Neural crest cell (in vitro differentiated cells): ENCODE measurements around the gene GPC6. TPM values are rescaled to one million over a fixed set of nuclear protein-coding genes. Genes with fewer than 3 reads are reported as not detected.

ENCODE experiments used
- DNase-seq: peaks from one replicate; pipeline ENCODE4 v3.0.0; 2021; ENCODE audit warnings: low read depth, mixed read lengths, low spot score
- H3K27ac Mint-ChIP-seq: one replicate; pipeline ENCODE4 v1.8.0; 2021; ENCODE audit warnings: mild to moderate bottlenecking, mixed read lengths; ENCODE audit not compliant: unreplicated experiment
- H3K27me3 Mint-ChIP-seq: 2 replicates; pipeline ENCODE4 v1.8.0; 2021; ENCODE audit warnings: low read depth, mild to moderate bottlenecking, mixed read lengths
- H3K36me3 Mint-ChIP-seq: 2 replicates; pipeline ENCODE4 v1.8.0; 2021; ENCODE audit warnings: low read depth, mild to moderate bottlenecking, mixed read lengths
- H3K4me1 Mint-ChIP-seq: 2 replicates; pipeline ENCODE4 v1.8.0; 2021; ENCODE audit warnings: mixed read lengths
- H3K4me3 Mint-ChIP-seq: one replicate; pipeline ENCODE4 v1.8.0; 2021; ENCODE audit warnings: mild to moderate bottlenecking, mixed read lengths
- H3K9me3 Mint-ChIP-seq: 2 replicates; pipeline ENCODE4 v1.8.0; 2021; ENCODE audit warnings: mixed read lengths
- CTCF ChIP-seq: fragments of 200-600 bp; sonication (generic); conservative IDR thresholded peaks from 2 replicates; pipeline ENCODE4 v1.5.0; 2021; ENCODE audit warnings: antibody characterized with exemption, mild to moderate bottlenecking
- total RNA-seq: library from RNA; stranded (reverse); gene quantifications from 2 replicates; pipeline ENCODE4 v1.2.1, GENCODE V29; 2021

The GPC6 gene
- total RNA-seq, 1 donor from 2014 or later: 13.4 TPM

GRCh38 chr13:94112227-94112626, 885.6 kb downstream of the GPC6 start:
- no peaks in the 10 kb centered on the region for H3K27me3 Mint-ChIP-seq
- peaks cover 13% of the 10 kb centered on the region for H3K4me1 Mint-ChIP-seq
- no peak for DNase-seq
- no peaks in the 10 kb centered on the region for H3K9me3 Mint-ChIP-seq
- H3K27ac Mint-ChIP-seq: no peak overlapping the region
- H3K4me3 Mint-ChIP-seq: no peak overlapping the region
- no peak for TF ChIP-seq CTCF
- H3K36me3 Mint-ChIP-seq: no peaks in the 10 kb centered on the region

- Mint-ChIP-seq H3K4me3 (no peak overlapping the region), H3K36me3 (no peaks in the 10 kb centered on the region), H3K9me3 (no peaks in the 10 kb centered on the region), H3K4me1 (peaks cover 13% of the 10 kb centered on the region), H3K27me3 (no peaks in the 10 kb centered on the region), H3K27ac (no peak overlapping the region)
- TF ChIP-seq CTCF: no peak
- DNase-seq: no peak
Measured at GRCh38 chr13:94112731-94113130, 886.1 kb downstream of the GPC6 start.

DNA sequence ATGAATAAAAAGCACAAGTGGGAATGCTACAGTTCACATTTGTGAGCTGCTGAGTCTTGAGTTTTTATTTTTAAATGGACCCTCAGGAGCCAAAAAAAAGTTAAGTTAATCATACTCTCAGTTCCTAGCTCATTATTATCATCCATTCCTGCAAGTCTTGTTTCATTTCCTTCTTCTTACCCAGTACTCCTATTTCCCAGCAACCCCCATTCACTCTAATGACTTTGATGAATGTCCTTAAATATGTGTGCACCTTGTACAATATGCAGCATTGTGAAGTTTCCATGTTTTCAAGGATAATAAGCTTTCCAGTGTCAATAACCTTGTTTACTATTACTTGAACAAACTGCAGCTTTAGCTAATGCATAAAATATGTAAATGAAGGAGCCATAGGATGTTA, 886.6 kb downstream of the GPC6 start:
- no peak for TF ChIP-seq CTCF
- no peak overlapping the region for H3K27ac Mint-ChIP-seq
- no peak overlapping the region for H3K4me3 Mint-ChIP-seq
- DNase-seq: no peak
- no peaks in the 10 kb centered on the region for H3K27me3 Mint-ChIP-seq
- no peaks in the 10 kb centered on the region for H3K9me3 Mint-ChIP-seq
- H3K4me1 Mint-ChIP-seq: peaks cover 13% of the 10 kb centered on the region
- no peaks in the 10 kb centered on the region for H3K36me3 Mint-ChIP-seq

DNA sequence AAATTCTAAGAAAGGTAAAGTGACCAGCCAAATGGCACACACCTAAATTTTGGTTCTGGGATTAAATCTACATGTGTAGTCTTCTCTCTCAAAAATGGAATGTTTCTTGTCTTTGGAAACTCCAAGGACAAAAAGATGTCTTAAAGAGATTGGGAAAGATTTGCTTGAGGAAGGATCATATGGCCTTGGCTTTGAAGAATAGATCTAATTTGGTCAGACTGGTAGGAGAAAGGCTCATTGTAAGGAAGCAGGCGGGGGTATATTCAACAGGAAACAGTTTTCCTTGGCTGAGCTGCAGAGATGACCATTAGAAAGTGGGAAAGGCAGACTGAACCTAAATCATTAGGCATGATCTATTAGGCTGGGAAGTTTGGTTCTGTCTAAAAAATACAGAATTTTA, 887.6 kb downstream of the GPC6 start:
- Mint-ChIP-seq H3K4me1 (peaks cover 13% of the 10 kb centered on the region), H3K27me3 (no peaks in the 10 kb centered on the region), H3K9me3 (no peaks in the 10 kb centered on the region), H3K27ac (no peak overlapping the region), H3K4me3 (no peak overlapping the region), H3K36me3 (no peaks in the 10 kb centered on the region)
- TF ChIP-seq CTCF: no peak
- no peak for DNase-seq

DNA sequence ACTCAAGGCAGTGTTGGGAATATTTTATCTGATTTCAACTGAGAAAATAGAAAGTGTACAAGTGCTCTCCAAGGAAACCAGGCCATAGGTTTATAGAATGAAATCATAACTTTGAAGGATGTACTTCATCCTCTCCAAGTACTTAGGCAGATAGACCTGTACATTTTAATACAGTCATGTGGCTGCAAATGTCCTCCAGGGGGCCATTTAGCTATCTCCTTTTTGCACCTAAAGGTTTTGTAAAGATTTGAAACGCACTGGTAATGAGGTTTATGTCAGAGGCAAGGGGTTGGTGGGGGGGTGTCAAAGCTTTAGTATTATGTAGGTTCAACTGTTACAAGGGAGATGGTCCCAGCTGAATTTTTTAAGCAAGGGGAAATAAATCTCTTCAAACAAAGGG, 888.4 kb downstream of the GPC6 start:
- Mint-ChIP-seq H3K36me3 (no peaks in the 10 kb centered on the region), H3K27ac (no peak overlapping the region), H3K4me3 (no peak overlapping the region), H3K4me1 (peaks cover 13% of the 10 kb centered on the region), H3K27me3 (no peaks in the 10 kb centered on the region), H3K9me3 (no peaks in the 10 kb centered on the region)
- DNase-seq: no peak
- TF ChIP-seq CTCF: peak; percentile 32
